Right ventricle myocardium inferior (tissue), 1 donor: ENCODE data around the gene ALAS1. TPM values are rescaled to one million over a fixed set of nuclear protein-coding genes. Genes with fewer than 3 reads are reported as not detected.
A peak's percentile ranks its signal among the peaks of the same experiment; 100 is the strongest.
"Not testable (repeated sequence)": the region's sequence is repeated elsewhere in the genome, so short reads cannot be mapped to it uniquely, and the experiment has no call there.

Source experiments
- ATAC-seq: fragments of 200-7000 bp; cut with Tn5 transposase; one replicate; pipeline ENCODE4 v1.9.1; 2020; ENCODE audit warnings: mild to moderate bottlenecking, moderate library complexity
- DNase-seq: peaks from one replicate; pipeline ENCODE4 v3.0.0; 2021; ENCODE audit errors: missing footprints
- intact Hi-C: fragments of 100-400 bp; cut with DNase I; formaldehyde crosslinking; loops from one replicate; pipeline ENCODE4 v1.11.0; 2022
- long read RNA-seq: library from polyadenylated mRNA; unstranded; transcript quantifications from one replicate; pipeline ENCODE4 v2.0.0, GENCODE V29; 2021
- total RNA-seq: library from RNA; stranded (reverse); fragmentation: NEBNext Ultra II Directional; extraction: Animal tissue kit (Norgen Biotek cat#: 25700); gene quantifications from one replicate; pipeline ENCODE4 v1.2.1, GENCODE V29; 2021
- donor health status: DM: no; HTN: yes; CAD: no; lungs with severe emphysema.

Gene ALAS1
- 186 TPM for total RNA-seq
- long read RNA-seq, transcript ALAS1-201 (11 exons, 2,212 nt), result minor isoform, 9 of 148 reads
- long read RNA-seq, transcript ALAS1-205 (12 exons, 2,356 nt), result minor isoform, 15 of 148 reads
- long read RNA-seq, transcript ALAS1-204 (11 exons, 2,125 nt), result major isoform, 103 of 148 reads
- long read RNA-seq, partial matches to known transcripts, result 12 of 148 reads
- long read RNA-seq, other reads (novel, unspliced or antisense), result 9 of 148 reads

DNA sequence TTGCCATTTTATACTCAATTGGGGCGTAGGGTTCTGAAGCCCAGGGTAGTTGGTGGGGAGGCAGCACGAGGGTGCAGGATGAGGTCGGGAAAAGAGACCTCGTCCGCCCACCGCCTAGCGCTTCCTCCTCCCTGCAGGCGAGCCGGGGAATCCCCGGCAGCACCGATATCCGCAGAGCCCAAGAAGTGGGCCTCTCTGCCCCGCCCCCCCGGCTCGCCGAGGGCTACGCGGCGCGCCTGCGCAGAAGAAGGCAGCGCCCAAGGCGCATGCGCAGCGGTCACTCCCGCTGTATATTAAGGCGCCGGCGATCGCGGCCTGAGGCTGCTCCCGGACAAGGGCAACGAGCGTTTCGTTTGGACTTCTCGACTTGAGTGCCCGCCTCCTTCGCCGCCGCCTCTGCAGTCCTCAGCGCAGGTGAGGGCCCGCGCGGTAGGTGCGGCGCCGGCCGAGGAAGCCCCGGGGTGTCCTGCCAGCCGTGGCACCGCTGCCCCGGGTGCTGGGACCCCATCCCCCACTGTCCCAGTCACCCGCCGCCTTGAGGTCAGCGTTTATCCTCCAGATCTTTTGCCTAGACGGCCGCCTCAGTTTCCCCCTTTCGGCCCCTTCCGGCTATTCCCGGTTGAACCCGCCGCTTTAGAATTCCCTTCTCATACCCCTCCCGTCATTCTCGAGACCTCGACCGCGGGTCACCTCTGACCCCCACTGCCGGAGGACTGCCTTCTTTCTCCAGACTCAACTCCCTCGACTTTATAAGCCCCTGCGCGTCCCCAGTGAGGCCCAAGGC is at the start of gene ALAS1:
ALAS1 (plus strand) TSS at position 319 of the 784 bp plus-strand sequence. CDS start 1,082 bp downstream, outside the sequence.
- intact Hi-C loops, result loop anchor here (5.0 kb wide), 1 partner anchor 46 kb away; the partner anchor contains the start of gene POC1A
- DNase-seq (peak; percentile 97), ATAC-seq (peak; percentile 87)

DNA sequence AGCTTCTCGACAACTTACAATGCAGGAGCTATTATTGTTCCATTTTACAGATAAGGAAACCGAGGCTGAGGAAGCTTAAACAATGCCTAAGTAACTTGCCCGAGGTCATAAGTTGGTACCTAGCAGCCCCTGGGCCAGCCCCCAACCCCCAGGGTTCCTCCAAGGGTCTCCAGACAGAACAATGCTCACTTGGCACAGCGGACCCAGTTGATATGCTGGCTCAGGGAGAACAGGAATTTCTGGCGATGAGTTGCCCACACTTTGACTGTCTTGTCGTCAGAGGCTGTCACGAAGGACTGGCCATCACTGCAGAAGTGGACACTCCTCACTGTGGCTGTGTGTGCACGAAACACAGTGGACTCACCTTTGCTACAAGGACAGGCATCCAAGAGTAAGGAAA is 48.9 kb upstream of the ALAS1 start:
- intact Hi-C loops, result no loop called here
- DNase-seq, result no peak
- no peak for ATAC-seq

DNA sequence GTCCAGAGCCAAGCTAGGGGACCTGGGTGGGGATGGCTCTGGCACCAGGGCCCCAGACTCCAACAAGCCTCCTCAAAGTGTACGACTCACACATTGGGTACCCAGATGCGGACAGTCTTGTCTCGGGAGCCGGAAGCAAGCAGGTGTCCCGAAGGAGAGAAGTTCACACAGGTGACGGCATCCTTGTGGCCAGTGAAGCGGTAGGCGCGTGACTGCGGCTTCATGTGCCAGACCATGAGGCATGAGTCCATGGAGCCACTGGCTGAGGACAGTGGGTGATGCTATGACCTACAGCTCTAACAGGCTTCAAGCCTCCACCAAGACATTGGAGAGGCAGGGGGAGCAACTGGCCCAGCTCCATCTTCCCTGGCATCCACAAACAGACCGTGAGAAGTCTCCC is 48.2 kb upstream of the ALAS1 start:
- DNase-seq (no peak), ATAC-seq (no peak)
- intact Hi-C loops, result loop anchor here (5.0 kb wide), 1 partner anchor 48 kb away; the partner anchor contains the start of gene ALAS1

DNA sequence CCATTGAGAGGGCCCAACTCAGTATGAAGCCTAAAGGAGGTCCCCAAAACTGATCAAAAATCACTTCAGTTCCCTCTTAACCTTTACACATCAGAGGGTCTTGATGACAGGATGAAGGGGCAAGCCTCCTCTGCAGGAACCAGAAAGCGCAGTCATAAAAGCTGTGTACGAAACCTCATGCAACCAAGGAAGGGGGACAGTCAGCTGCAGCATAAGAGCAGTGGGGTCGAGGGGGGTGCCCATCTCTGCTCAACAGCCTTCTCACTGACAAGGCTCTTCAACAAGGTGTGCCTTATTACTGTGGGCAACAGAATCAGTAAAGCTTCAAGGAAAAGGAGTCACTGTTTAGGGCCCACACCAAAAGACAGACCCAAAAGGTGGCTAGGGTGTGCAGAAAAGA is 47.6 kb upstream of the ALAS1 start:
- intact Hi-C loops, result loop anchor here (5.0 kb wide), 1 partner anchor 47 kb away; the partner anchor contains the start of gene ALAS1
- DNase-seq, result no peak
- no peak for ATAC-seq

DNA sequence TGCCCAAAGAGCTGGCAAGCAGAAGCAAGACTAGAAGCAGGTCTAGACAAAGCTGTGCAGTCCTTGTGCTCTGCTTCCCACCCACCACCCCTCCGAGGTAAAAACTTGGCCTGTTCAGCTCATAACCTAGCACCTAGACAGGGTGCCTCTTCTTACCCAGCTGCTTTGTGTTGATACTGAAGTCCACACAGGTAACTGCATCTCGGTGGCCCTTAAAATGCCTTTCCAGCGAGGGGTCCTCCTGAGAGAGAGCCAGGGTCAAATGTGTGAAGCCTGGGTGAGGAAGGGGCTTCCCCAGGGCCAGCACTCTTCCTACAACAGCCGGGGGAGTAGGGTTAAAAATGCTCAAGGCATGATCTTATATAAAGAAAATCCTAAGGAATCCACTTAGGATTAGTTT is 47.1 kb upstream of the ALAS1 start:
- DNase-seq (no peak), ATAC-seq (no peak)
- intact Hi-C loops, result loop anchor here (5.0 kb wide), 1 partner anchor 46 kb away; the partner anchor contains the start of gene ALAS1

DNA sequence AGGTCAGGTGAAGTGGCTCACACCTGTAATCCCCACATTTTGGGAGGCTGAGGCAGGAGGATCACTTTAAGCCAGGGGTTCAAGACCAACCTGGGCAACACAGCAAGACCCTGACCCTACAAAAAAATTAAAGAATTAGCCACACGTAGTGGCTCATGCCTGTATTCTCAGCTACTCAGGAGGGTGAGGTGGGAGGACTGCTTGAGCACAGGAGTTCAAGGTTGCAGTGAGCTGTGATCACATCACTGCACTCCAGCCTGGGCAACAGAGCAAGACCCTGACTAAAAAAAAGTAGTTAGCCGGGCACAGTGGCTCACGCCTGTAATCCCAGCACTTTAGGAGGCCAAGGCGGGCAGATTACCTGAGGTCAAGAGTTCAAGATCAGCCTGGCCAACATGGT is 46.0 kb upstream of the ALAS1 start:
- intact Hi-C loops, result loop anchor here (5.0 kb wide), 1 partner anchor 45 kb away; the partner anchor contains the start of gene ALAS1
- ATAC-seq, DNase-seq: not testable (repeated sequence)

DNA sequence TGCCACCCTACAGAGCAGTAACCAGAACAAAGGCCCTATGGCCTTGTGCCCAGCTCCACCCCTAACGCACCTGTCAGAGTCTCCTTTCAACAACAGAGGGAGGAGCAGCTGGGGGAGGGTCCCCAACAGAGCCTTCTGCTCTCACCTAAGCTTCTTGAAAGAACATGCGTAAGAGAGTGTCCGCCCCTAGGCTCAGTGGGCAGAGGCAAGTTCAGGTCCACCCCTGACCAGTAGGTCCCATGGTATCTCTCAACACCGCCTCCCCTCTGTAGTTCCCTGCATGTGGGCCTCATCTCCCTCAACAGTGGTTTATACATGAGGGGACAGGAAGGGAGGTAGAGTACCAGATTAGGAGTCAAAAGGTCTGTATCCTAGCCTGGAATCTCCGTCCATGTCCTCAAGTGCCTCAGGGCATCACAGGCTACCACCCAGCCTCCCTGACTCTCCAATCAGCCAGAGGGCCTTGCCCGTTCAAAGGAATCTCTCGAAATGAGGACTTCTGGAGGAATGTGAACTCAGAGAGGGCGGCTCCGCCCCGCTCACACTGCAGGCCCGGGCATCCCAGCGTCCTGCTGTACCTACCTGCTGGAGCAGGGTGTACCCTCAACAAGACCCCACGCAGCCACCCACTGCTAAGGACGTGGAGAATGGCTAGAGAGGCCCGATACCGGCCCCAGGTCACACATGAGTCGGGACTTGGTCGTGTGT is 44.4 kb upstream of the ALAS1 start:
- ATAC-seq (no peak), DNase-seq (no peak)
- intact Hi-C loops, result loop anchor here (2.0 to 5.0 kb wide), 3 partner anchors 44 to 125 kb away; partner anchors contain the start of genes ALAS1 and WDR82

DNA sequence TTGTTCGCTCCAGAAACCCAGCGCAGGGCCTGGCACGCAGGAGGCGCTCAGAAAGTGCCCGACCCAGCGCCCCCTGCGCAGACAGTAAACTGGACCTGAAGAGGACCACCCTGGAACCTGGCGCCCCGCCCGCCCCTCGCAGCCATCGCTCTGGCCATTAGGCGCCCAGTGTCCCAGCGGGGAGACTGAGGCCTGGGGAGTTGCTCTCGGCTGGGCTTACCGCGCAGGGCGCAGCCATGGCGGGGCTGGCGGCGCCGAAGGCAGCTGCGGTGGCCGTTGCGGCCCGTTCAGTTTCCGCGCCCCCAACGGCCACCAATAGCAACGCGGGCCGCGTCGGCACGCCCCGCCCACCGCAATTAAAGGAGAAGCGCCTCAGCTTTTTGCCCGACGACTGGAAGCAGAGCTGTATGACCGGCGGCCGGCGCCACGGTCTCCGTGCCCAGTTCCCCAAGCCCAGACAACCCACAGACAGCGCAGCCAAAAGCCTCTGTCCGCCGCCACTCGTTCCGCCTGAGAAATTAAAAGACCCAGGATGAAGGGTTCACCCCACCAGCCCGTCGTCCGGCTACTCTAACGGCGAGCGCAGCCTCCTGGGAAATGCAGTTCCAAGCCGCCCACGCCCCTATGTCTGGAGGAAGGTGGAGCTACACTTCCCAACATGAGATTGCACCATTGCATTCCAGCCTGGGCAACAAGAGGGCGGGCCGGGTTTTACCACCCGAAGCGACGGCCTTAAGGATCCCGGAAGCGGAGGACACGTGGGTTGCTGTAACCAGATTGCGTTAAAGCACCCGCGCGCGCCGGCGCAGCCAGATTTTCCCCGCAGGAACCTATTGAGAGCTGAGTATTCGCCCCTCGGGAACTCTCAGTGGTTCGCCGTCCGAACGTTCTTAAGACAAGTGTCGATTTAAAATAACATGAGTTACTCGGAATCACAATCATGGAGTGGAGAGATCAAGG is 43.5 kb upstream of the ALAS1 start, which contains the start of gene POC1A:
POC1A (minus strand) TSS at position 289 of the 960 bp plus-strand sequence; CDS start at position 238, 51 bp downstream.
- peak; percentile 98 for DNase-seq
- intact Hi-C loops, result loop anchor here (2.0 to 5.0 kb wide), 3 partner anchors 43 to 124 kb away; partner anchors contain the start of genes ALAS1 and WDR82
- peak; percentile 98 for ATAC-seq

DNA sequence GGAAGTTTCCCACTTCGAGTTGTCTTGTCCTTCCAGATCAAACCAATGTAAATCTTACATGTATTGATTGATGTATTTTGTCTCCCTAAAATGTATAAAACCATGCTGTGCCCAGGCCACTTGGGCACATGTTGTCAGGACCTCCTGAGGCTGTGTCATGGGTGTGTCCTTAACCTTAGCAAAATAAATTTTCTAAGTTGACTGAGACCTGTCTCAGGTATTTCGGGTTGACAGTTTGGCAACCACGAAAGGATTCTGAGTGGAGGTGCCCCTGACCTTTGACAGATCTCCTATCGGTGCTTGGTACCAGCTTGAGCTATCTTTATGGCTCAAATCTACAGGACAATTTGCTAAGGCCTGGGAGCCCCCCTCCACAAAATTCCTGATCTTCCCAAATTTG is 42.0 kb upstream of the ALAS1 start:
- DNase-seq, result no peak
- intact Hi-C loops, result loop anchor here (2.0 kb wide), 2 partner anchors 61 to 123 kb away; partner anchors contain the start of gene WDR82
- ATAC-seq, result no peak

DNA sequence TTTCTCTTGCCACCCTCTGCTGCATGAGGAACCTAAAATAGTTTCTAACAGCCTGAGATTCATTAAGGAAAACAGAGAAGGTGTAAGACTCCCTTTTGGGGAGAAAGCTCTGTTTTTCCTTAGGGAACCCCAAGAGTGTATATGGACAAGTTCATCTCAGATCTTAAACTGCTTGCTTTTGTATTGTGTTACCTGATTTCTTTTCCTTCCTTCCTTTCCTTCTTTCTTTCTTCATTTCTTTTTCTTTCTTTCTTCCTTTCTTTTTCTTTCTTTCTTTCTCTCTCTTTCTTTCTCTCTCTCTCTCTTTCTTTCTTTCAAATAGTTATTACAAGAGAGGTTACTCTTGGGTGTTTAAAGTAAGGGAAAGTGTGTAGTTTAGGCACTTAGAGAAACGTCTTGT is 38.5 kb upstream of the ALAS1 start:
- ATAC-seq (no peak), DNase-seq (no peak)
- intact Hi-C loops, result no loop called here

DNA sequence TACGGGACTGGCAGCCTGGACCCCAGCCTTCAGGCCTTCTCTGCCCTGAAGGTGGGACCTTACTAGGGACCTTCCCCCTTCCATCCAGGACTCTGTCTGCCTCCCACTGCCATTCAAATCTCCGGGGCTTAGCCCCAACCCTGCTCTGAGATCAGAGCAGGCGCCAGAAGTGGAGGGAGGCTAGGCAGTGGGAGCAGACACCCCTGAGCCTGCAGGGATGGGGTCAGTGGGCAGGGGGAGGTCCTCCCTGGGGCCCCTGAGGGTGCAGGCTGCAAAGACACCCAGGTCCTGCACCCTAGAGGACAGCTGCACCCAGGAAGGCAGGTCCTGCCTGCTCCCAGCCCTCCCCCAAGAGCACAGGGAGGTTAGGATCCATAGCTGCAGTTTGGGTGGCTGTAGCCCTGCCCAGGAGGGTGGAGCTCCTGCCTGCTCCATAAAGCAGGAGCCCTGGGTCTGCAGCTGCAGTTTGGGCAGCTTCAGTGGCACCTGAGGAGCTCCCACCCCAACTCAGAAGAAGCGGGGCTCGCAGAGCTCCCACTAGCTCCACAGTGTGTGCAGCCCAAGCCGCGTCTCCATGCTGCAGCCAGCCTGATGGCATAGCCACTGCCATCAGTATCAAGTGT is 35.6 kb upstream of the ALAS1 start:
- intact Hi-C loops, result no loop called here
- no peak for ATAC-seq
- no peak for DNase-seq

DNA sequence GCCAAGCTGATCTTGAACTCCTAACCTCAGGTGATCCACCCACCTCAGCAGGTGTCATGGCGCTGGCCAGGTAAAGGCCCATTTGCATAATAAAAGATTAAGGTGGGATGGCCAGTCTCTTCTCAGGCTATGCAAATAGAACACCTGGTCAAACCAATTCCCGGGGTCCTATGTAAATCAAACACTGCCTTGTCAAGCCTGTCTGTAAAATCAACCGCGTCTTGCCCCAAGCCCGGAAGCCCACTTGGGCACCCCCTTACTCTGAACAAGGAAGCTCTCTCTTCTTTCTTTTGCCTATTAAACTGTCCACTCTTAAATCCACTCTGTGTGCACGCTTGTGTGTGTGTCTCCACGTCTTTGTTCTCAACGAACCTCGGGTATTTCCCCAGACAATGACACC is 30.7 kb upstream of the ALAS1 start:
- DNase-seq, result no peak
- intact Hi-C loops, result no loop called here
- ATAC-seq, result no peak

DNA sequence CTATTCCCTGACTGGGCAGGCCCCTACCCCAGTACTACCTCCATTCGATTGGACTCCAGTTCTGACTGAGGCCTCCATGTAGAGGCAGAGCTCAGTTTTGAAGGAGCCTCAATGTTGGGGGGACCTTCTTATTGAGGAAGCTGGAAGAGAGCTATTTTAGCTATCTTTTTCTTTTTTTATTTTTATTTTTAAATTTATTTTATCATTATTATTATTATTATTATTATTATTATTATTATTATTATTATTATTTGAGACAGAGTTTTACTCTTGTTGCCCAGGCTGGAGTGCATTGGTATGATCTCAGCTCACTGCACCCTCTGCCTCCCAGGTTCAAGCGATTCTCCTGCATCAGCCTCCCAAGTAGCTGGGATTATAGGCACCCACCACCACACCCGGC is 27.7 kb upstream of the ALAS1 start:
- intact Hi-C loops, result not testable (repeated sequence)

DNA sequence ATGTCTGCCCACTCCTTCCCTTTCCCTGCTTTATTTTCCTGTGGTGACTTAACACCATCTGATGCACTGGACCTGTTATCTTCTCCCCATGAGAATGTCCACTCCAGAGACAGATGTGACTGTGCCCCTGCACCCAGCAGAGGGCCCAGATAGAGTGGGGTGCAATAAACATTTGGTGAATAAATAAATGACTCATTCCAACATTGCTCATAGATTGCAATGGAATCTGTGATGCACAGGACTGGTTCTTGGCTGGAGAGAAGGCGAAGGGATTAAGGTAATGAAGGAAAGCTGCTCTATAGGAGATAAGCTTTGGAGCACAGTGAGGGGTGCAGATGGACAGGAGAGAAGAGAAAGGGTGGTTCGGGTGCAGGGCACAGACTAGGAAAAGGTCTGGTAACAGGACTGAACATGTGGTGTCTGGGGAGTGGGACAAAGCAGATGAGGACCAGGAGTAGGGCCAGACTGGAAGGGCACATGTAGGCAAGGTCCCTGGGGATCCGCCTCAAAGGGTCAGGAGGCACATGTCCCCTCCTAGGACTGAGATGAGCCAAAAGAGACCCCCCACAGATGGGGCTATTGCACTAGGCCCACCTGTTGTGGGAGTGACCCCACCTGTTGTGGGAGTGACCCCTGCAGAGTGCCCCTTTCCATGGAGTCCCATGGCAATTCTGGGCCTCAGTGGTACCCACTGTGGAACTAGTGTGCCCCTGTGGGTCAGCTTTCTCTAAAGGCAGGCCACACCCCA is 26.3 kb upstream of the ALAS1 start:
- intact Hi-C loops, result no loop called here
- no peak for DNase-seq
- ATAC-seq, result no peak

More for the DNA sequence above, 27.7 kb upstream of the ALAS1 start:
- not testable (repeated sequence) for DNase-seq, ATAC-seq

DNA sequence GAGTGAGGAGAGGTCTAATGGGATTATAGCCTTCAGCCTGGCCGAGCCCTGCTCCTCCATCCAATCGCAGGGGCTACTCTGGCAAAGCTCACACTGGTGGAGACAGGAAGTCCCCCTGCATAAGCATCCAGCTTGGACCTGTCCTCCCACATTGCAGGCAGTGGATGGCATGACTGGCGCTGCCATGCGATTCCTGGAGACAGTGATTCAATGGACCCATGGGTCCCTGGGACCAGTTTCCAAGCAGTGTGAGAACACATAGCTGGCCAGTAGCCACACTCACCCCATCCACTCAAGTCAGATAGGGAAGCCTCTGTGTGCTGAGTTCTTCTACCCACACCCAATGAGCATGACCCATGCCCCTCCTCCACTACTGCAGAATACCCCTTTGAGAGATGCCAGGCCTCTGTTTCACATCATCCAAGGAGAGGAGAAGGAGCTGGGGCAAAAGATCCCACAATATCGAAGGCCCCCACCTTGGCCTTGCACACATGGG is 25.6 kb upstream of the ALAS1 start:
- DNase-seq (no peak), ATAC-seq (no peak)
- intact Hi-C loops, result no loop called here

DNA sequence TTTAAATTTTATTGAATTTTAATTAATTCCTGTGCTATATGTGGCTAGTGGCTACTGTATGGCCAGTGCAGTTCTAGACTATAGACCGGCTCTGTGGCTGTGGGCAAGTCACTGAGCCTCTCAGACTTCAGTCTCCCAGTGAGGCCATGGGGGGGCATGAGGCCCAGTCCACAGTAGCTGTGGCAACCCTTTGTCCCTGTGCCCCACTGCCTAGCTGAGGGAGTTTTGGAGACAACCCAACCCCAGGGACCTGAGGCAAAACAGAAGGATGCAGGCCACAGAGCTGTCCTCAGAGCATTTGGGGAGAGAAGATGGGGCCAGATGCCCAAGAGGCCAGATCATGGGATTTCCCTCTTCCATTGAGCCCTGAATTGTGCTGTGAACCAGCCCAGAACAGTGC is 24.9 kb upstream of the ALAS1 start:
- DNase-seq (no peak), ATAC-seq (no peak)
- intact Hi-C loops, result no loop called here

DNA sequence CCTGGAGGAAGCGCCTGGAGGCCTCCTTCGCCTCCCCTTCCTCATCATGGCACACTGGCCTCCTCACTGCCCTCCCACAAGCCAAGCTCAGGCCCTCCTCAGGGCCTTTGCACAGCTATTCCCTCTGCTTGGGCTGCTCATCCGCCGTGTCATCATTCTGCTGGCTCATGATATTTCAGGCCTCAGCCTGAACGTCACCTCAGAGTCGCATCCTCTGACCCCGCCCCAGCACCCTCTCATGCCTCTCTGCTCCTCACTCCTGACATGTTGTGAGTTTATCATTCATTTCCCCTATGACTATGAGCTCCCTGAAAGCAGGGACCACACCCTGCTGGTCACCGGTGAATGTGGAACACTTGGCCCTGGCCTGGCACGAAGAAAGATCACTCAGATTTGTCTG is 23.1 kb upstream of the ALAS1 start:
- DNase-seq, result no peak
- intact Hi-C loops, result no loop called here
- ATAC-seq, result no peak
